KMS-11 (cell line): Measurements from ENCODE around the gene PCCA.

Experiments used
- H2AFZ ChIP-seq: fragments of 200-600 bp; sonication (generic); 2 replicates; pipeline ENCODE4 v1.6.1; 2016; ENCODE audit warnings: antibody characterized with exemption, mixed run types, low read depth
- H3K27ac ChIP-seq: fragments of 200-600 bp; sonication (generic); 2 replicates; pipeline ENCODE4 v1.6.1; 2016; ENCODE audit warnings: mild to moderate bottlenecking, mixed run types
- H3K27me3 ChIP-seq: fragments of 200-600 bp; sonication (generic); 2 replicates; pipeline ENCODE4 v1.6.1; 2017; ENCODE audit warnings: mild to moderate bottlenecking, low read depth, mixed run types, moderate library complexity; ENCODE audit not compliant: insufficient read depth
- H3K36me3 ChIP-seq: fragments of 200-600 bp; sonication (generic); 2 replicates; pipeline ENCODE4 v1.6.1; 2017; ENCODE audit warnings: mild to moderate bottlenecking, mixed run types; ENCODE audit not compliant: insufficient read depth
- H3K4me1 ChIP-seq: fragments of 200-600 bp; sonication (generic); 2 replicates; pipeline ENCODE4 v1.6.1; 2016; ENCODE audit warnings: mild to moderate bottlenecking, low read depth, mixed run types; ENCODE audit not compliant: poor library complexity, severe bottlenecking
- H3K4me2 ChIP-seq: fragments of 200-600 bp; sonication (generic); 2 replicates; pipeline ENCODE4 v1.7.0; 2016; ENCODE audit warnings: mild to moderate bottlenecking, mixed run types
- H3K4me3 ChIP-seq: fragments of 200-600 bp; sonication (generic); IDR thresholded peaks from 2 replicates; pipeline ENCODE4 v1.6.1; 2017; ENCODE audit warnings: low read depth, low read length, mixed read lengths; ENCODE audit not compliant: insufficient read depth
- H3K79me2 ChIP-seq: fragments of 200-600 bp; sonication (generic); 2 replicates; pipeline ENCODE4 v1.6.1; 2016; ENCODE audit warnings: low read depth, mixed run types; ENCODE audit not compliant: insufficient read depth
- H3K9ac ChIP-seq: fragments of 200-600 bp; sonication (generic); 2 replicates; pipeline ENCODE4 v1.6.1; 2016; ENCODE audit warnings: mild to moderate bottlenecking, mixed run types
- H4K20me1 ChIP-seq: fragments of 200-600 bp; sonication (generic); 2 replicates; pipeline ENCODE4 v1.6.1; 2016; ENCODE audit warnings: mild to moderate bottlenecking, mixed run types; ENCODE audit not compliant: insufficient read depth
- CTCF ChIP-seq: fragments of 200-600 bp; sonication (generic); conservative IDR thresholded peaks from 2 replicates; pipeline ENCODE4 v1.6.1; 2017; ENCODE audit warnings: low read depth, mild to moderate bottlenecking, antibody characterized with exemption, low read length, moderate library complexity, mixed read lengths

The PCCA gene

GRCh38 chr13:100245104-100245503 lies 156.2 kb downstream of the PCCA start:
- Histone ChIP-seq H3K9ac (no peak overlapping the region), H3K27me3 (no peaks in the 10 kb centered on the region), H3K27ac (no peak overlapping the region), H4K20me1 (no peaks in the 10 kb centered on the region), H3K36me3 (no peaks in the 10 kb centered on the region), H3K4me2 (no peak overlapping the region), H3K79me2 (no peaks in the 10 kb centered on the region), H3K4me3 (no peak overlapping the region), H3K4me1 (no peaks in the 10 kb centered on the region), H2AFZ (no peak overlapping the region)
- TF ChIP-seq CTCF: no peak

- TF ChIP-seq CTCF: no peak
- Histone ChIP-seq H3K27ac (no peak overlapping the region), H3K27me3 (no peaks in the 10 kb centered on the region), H3K4me2 (no peak overlapping the region), H3K36me3 (no peaks in the 10 kb centered on the region), H3K9ac (no peak overlapping the region), H3K79me2 (no peaks in the 10 kb centered on the region), H2AFZ (no peak overlapping the region), H3K4me1 (no peaks in the 10 kb centered on the region), H4K20me1 (no peaks in the 10 kb centered on the region), H3K4me3 (no peak overlapping the region)
Observed at GRCh38 chr13:100247937-100248336, 159.0 kb downstream of the PCCA start.

- Histone ChIP-seq H3K4me2 (no peak overlapping the region), H3K4me3 (no peak overlapping the region), H3K9ac (no peak overlapping the region), H2AFZ (no peak overlapping the region), H3K27ac (no peak overlapping the region), H4K20me1 (no peaks in the 10 kb centered on the region), H3K27me3 (no peaks in the 10 kb centered on the region), H3K36me3 (no peaks in the 10 kb centered on the region), H3K4me1 (no peaks in the 10 kb centered on the region), H3K79me2 (no peaks in the 10 kb centered on the region)
- no peak for TF ChIP-seq CTCF
Observed at GRCh38 chr13:100254002-100254401, 165.1 kb downstream of the PCCA start.

- Histone ChIP-seq H4K20me1 (no peaks in the 10 kb centered on the region), H3K36me3 (no peaks in the 10 kb centered on the region), H2AFZ (no peak overlapping the region), H3K9ac (no peak overlapping the region), H3K4me1 (no peaks in the 10 kb centered on the region), H3K27ac (no peak overlapping the region), H3K27me3 (no peaks in the 10 kb centered on the region), H3K4me3 (no peak overlapping the region), H3K79me2 (no peaks in the 10 kb centered on the region), H3K4me2 (no peak overlapping the region)
- TF ChIP-seq CTCF: no peak
Observed at GRCh38 chr13:100262404-100262803, 173.5 kb downstream of the PCCA start.

GRCh38 chr13:100266026-100266425 lies 177.1 kb downstream of the PCCA start:
- Histone ChIP-seq H2AFZ (no peak overlapping the region), H3K36me3 (no peaks in the 10 kb centered on the region), H3K27ac (no peak overlapping the region), H3K4me3 (no peak overlapping the region), H3K4me2 (no peak overlapping the region), H3K27me3 (no peaks in the 10 kb centered on the region), H4K20me1 (no peaks in the 10 kb centered on the region), H3K79me2 (no peaks in the 10 kb centered on the region), H3K4me1 (no peaks in the 10 kb centered on the region), H3K9ac (no peak overlapping the region)
- no peak for TF ChIP-seq CTCF
